GM23338 (cell line): ENCODE measurements around the gene TLE3. TPM values are rescaled to one million over a fixed set of nuclear protein-coding genes. Genes with fewer than 3 reads are reported as not detected.

ENCODE experiments used
- ATAC-seq: fragments of 200-7000 bp; cut with Tn5 transposase; 3 replicates; pipeline ENCODE4 v1.9.1; 2020
- DNase-seq: peaks from one replicate; pipeline ENCODE4 v3.0.0-alpha.2; 2015; ENCODE audit warnings: low spot score
- H2AFZ ChIP-seq: fragments of 200-600 bp; sonication (generic); 2 replicates; pipeline ENCODE4 v1.8.0; 2016; ENCODE audit warnings: antibody characterized with exemption, mild to moderate bottlenecking, moderate library complexity
- H3F3A ChIP-seq: fragments of 200-600 bp; sonication (generic); replicated peaks from 2 replicates; pipeline ENCODE4 v1.8.0; 2017; ENCODE audit warnings: antibody characterized with exemption, mixed run types, low read depth
- H3K27ac ChIP-seq: fragments of 200-600 bp; sonication (generic); 2 replicates; pipeline ENCODE4 v1.6.1; 2016; ENCODE audit warnings: low read depth
- H3K27me3 ChIP-seq: fragments of 200-600 bp; sonication (generic); 2 replicates; pipeline ENCODE4 v1.8.0; 2016; ENCODE audit warnings: mild to moderate bottlenecking, mixed run types, moderate library complexity; ENCODE audit not compliant: insufficient read depth
- H3K36me3 ChIP-seq: fragments of 200-600 bp; sonication (generic); 2 replicates; pipeline ENCODE4 v1.8.0; 2016; ENCODE audit warnings: mild to moderate bottlenecking; ENCODE audit not compliant: insufficient read depth
- H3K4me1 ChIP-seq: fragments of 200-600 bp; sonication (generic); 2 replicates; pipeline ENCODE4 v1.8.0; 2016; ENCODE audit warnings: mild to moderate bottlenecking, moderate library complexity; ENCODE audit not compliant: insufficient read depth
- H3K4me2 ChIP-seq: fragments of 200-600 bp; sonication (generic); 2 replicates; pipeline ENCODE4 v1.7.1; 2017; ENCODE audit warnings: mixed run types
- H3K4me3 ChIP-seq: fragments of 200-600 bp; sonication (generic); 2 replicates; pipeline ENCODE4 v1.6.1; 2016; ENCODE audit warnings: mixed run types
- H3K79me2 ChIP-seq: fragments of 200-600 bp; sonication (generic); replicated peaks from 2 replicates; pipeline ENCODE4 v1.8.0; 2017; ENCODE audit warnings: mild to moderate bottlenecking; ENCODE audit not compliant: insufficient read depth
- H3K9me2 ChIP-seq: fragments of 200-600 bp; sonication (generic); 2 replicates; pipeline ENCODE4 v1.8.0; 2017; ENCODE audit not compliant: insufficient read depth
- H4K20me1 ChIP-seq: fragments of 200-600 bp; sonication (generic); replicated peaks from 2 replicates; pipeline ENCODE4 v1.8.0; 2017; ENCODE audit warnings: mild to moderate bottlenecking; ENCODE audit not compliant: insufficient read depth
- H3K27ac Mint-ChIP-seq: 2 replicates; pipeline ENCODE4 v1.8.0; 2020; ENCODE audit warnings: inconsistent platforms, mild to moderate bottlenecking, moderate library complexity, mixed read lengths
- H3K27me3 Mint-ChIP-seq: 3 replicates; pipeline ENCODE4 v1.8.0; 2022; ENCODE audit warnings: low read depth, mild to moderate bottlenecking, moderate library complexity, mixed read lengths, inconsistent platforms; ENCODE audit not compliant: insufficient read depth, poor library complexity
- H3K36me3 Mint-ChIP-seq: 3 replicates; pipeline ENCODE4 v1.8.0; 2021; ENCODE audit warnings: low read depth, mild to moderate bottlenecking, inconsistent platforms, moderate library complexity, mixed read lengths
- H3K4me1 Mint-ChIP-seq: 3 replicates; pipeline ENCODE4 v1.8.0; 2020; ENCODE audit warnings: mild to moderate bottlenecking, inconsistent platforms, mixed read lengths
- H3K4me3 Mint-ChIP-seq: 3 replicates; pipeline ENCODE4 v1.8.0; 2021; ENCODE audit warnings: moderate library complexity, mild to moderate bottlenecking, inconsistent platforms, mixed read lengths
- H3K9me3 Mint-ChIP-seq: 3 replicates; pipeline ENCODE4 v1.8.0; 2020; ENCODE audit warnings: moderate library complexity, mild to moderate bottlenecking, inconsistent platforms, mixed read lengths
- CREB1 ChIP-seq: fragments of 250-450 bp; sonication (Bioruptor Pico); IDR thresholded peaks from 2 replicates; pipeline ENCODE4 v1.5.0; 2020; ENCODE audit warnings: low read depth, mild to moderate bottlenecking, moderate library complexity
- EZH2 ChIP-seq: fragments of 200-600 bp; sonication (generic); IDR thresholded peaks from one replicate; pipeline ENCODE4 v1.8.0; 2017; ENCODE audit warnings: antibody characterized with exemption, mild to moderate bottlenecking, low read depth; ENCODE audit not compliant: unreplicated experiment
- NANOG ChIP-seq: IDR thresholded peaks from 2 replicates; pipeline ENCODE4 v1.6.1; 2016; ENCODE audit warnings: antibody characterized with exemption, borderline replicate concordance
- ZNF114 ChIP-seq: fragments of 250-450 bp; sonication (Bioruptor Pico); IDR thresholded peaks from 2 replicates; pipeline ENCODE4 v1.5.0; 2020; ENCODE audit warnings: mild to moderate bottlenecking, moderate library complexity
- polyA plus RNA-seq: library from polyadenylated mRNA; unstranded; fragments of >200 nt; fragmentation: Nextera tagmentation; extraction: Ambion mirVana; gene quantifications from 2 replicates; pipeline ENCODE4 v1.2.1, GENCODE V29; 2016
- total RNA-seq: library from RNA; depleted of rRNA; stranded (reverse); fragments of >200 nt; shearing (Covaris generic); gene quantifications from 2 replicates; pipeline ENCODE4 v1.2.3, GENCODE V29; 2014
- TF ChIP-seq, protein P1 (sequence below), 2 experiments: fragments of 200-600 bp in 1 of 2; sonication (generic) in 1 of 2; conservative IDR thresholded peaks; 2 replicates each; pipeline versions ENCODE4 v1.5.1 to v1.6.1; 2016 to 2017; ENCODE audit warnings: antibody characterized with exemption in 2 of 2, low read depth in 2 of 2, mild to moderate bottlenecking in 2 of 2, moderate library complexity in 1 of 2
- TF ChIP-seq, protein P2 (sequence below): fragments of 250-450 bp; sonication (Bioruptor Pico); IDR thresholded peaks from 2 replicates; pipeline ENCODE4 v1.5.0; 2020; ENCODE audit warnings: mild to moderate bottlenecking, moderate library complexity

TLE3 gene
- total and polyA plus RNA-seq, 2 experiments from 2014 or later: 10.4 to 79.5 TPM

DNA sequence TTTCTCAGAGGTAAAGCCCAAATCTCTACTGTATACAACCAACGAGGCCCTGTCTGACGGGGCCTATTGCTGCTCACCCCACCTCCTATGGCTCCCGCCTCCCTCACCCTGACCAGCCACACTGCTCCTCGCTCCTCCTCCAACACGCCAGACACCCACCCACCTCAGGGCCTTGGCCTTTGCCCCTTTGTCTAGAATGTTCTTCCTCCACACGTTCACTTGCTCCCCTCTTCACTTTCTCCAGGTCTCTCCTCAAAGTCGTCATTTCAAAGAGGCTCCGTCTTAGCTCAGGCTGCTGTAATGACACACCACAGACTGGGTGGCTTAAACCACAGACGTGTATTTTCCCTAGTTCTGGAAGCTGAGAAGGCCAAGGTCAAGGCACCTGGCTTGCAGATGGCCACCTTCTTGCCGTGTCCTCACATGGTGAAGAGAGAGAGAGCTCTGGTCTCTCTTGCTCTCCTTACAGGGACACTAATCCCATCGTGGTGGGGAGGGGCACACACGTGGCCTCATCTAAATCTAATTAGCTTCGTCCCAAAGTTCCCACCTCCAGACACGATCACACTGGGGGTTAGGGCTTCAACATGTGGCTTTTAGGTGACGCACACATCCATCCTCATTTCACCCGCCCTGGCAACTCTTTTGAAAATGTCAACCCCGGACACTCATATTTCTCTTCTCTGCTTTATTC is 98.2 kb downstream of the TLE3 start:
- H3K36me3 Mint-ChIP-seq: peaks cover 12% of the 10 kb centered on the region
- peaks cover 20% of the 10 kb centered on the region for H3K9me3 Mint-ChIP-seq
- DNase-seq (no peak), ATAC-seq (no peak)
- no peak overlapping the region for H3K27ac Mint-ChIP-seq
- H3K27me3 Mint-ChIP-seq: peaks cover 14% of the 10 kb centered on the region
- Histone ChIP-seq H3K27me3 (no peaks in the 10 kb centered on the region), H3K36me3 (no peaks in the 10 kb centered on the region), H3F3A (no peaks in the 10 kb centered on the region), H3K4me2 (no peak overlapping the region), H2AFZ (no peak overlapping the region), H3K9me2 (no peaks in the 10 kb centered on the region), H3K4me3 (no peak overlapping the region), H4K20me1 (no peaks in the 10 kb centered on the region), H3K4me1 (no peaks in the 10 kb centered on the region), H3K79me2 (no peaks in the 10 kb centered on the region), H3K27ac (no peak overlapping the region)
- TF ChIP-seq NANOG (no peak), ZNF114 (CRISPR knock-in tag) (no peak), EZH2 (no peak), CREB1 (no peak)
- TF ChIP-seq, protein P1, sequence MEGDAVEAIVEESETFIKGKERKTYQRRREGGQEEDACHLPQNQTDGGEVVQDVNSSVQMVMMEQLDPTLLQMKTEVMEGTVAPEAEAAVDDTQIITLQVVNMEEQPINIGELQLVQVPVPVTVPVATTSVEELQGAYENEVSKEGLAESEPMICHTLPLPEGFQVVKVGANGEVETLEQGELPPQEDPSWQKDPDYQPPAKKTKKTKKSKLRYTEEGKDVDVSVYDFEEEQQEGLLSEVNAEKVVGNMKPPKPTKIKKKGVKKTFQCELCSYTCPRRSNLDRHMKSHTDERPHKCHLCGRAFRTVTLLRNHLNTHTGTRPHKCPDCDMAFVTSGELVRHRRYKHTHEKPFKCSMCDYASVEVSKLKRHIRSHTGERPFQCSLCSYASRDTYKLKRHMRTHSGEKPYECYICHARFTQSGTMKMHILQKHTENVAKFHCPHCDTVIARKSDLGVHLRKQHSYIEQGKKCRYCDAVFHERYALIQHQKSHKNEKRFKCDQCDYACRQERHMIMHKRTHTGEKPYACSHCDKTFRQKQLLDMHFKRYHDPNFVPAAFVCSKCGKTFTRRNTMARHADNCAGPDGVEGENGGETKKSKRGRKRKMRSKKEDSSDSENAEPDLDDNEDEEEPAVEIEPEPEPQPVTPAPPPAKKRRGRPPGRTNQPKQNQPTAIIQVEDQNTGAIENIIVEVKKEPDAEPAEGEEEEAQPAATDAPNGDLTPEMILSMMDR (conservative IDR thresholded peaks at IDR 0.05; ENCODE audit: low read depth in 2 of 2): no peak
- TF ChIP-seq, protein P2, sequence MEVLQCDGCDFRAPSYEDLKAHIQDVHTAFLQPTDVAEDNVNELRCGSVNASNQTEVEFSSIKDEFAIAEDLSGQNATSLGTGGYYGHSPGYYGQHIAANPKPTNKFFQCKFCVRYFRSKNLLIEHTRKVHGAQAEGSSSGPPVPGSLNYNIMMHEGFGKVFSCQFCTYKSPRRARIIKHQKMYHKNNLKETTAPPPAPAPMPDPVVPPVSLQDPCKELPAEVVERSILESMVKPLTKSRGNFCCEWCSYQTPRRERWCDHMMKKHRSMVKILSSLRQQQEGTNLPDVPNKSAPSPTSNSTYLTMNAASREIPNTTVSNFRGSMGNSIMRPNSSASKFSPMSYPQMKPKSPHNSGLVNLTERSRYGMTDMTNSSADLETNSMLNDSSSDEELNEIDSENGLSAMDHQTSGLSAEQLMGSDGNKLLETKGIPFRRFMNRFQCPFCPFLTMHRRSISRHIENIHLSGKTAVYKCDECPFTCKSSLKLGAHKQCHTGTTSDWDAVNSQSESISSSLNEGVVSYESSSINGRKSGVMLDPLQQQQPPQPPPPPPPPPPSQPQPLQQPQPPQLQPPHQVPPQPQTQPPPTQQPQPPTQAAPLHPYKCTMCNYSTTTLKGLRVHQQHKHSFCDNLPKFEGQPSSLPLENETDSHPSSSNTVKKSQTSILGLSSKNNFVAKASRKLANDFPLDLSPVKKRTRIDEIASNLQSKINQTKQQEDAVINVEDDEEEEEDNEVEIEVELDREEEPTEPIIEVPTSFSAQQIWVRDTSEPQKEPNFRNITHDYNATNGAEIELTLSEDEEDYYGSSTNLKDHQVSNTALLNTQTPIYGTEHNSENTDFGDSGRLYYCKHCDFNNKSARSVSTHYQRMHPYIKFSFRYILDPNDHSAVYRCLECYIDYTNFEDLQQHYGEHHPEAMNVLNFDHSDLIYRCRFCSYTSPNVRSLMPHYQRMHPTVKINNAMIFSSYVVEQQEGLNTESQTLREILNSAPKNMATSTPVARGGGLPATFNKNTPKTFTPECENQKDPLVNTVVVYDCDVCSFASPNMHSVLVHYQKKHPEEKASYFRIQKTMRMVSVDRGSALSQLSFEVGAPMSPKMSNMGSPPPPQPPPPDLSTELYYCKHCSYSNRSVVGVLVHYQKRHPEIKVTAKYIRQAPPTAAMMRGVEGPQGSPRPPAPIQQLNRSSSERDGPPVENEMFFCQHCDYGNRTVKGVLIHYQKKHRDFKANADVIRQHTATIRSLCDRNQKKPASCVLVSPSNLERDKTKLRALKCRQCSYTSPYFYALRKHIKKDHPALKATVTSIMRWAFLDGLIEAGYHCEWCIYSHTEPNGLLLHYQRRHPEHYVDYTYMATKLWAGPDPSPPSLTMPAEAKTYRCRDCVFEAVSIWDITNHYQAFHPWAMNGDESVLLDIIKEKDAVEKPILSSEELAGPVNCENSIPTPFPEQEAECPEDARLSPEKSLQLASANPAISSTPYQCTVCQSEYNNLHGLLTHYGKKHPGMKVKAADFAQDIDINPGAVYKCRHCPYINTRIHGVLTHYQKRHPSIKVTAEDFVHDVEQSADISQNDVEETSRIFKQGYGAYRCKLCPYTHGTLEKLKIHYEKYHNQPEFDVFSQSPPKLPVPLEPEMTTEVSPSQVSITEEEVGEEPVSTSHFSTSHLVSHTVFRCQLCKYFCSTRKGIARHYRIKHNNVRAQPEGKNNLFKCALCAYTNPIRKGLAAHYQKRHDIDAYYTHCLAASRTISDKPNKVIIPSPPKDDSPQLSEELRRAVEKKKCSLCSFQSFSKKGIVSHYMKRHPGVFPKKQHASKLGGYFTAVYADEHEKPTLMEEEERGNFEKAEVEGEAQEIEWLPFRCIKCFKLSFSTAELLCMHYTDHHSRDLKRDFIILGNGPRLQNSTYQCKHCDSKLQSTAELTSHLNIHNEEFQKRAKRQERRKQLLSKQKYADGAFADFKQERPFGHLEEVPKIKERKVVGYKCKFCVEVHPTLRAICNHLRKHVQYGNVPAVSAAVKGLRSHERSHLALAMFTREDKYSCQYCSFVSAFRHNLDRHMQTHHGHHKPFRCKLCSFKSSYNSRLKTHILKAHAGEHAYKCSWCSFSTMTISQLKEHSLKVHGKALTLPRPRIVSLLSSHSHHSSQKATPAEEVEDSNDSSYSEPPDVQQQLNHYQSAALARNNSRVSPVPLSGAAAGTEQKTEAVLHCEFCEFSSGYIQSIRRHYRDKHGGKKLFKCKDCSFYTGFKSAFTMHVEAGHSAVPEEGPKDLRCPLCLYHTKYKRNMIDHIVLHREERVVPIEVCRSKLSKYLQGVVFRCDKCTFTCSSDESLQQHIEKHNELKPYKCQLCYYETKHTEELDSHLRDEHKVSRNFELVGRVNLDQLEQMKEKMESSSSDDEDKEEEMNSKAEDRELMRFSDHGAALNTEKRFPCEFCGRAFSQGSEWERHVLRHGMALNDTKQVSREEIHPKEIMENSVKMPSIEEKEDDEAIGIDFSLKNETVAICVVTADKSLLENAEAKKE: no peak
- peaks cover 6% of the 10 kb centered on the region for H3K4me1 Mint-ChIP-seq
- H3K4me3 Mint-ChIP-seq: no peak overlapping the region
